Measurements from ENCODE around the gene UQCC5.

GRCh38 chr3:52555056-52555455 is 18.7 kb downstream of the UQCC5 start:
- TF ChIP-seq CTCF (IDR thresholded peaks at IDR 0.05) (no peak), POLR2A (IDR thresholded peaks at IDR 0.05) (no peak)

All from body of pancreas (tissue), 4 donors.